ENCODE data around the gene ZNF296.

ZNF296 gene

DNA sequence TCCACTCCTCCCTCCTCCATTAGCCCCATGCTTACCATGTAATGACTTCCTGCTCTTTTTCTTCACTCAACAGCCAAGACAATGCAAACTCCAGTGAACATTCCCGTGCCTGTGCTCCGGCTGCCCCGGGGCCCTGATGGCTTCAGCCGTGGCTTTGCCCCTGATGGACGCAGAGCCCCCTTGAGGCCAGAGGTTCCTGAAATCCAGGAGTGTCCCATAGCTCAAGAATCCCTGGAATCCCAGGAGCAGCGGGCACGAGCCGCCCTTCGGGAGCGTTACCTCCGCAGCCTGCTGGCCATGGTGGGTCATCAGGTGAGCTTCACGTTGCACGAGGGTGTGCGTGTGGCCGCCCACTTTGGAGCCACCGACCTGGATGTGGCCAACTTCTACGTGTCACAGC is 13.8 kb upstream of the ZNF296 start:
- Histone ChIP-seq H3K36me3 (ENCODE audit: control insufficient read depth in 4 of 4, insufficient read depth in 4 of 4, low read length in 3 of 4) (peaks cover 4 to 33% (median 13%) of the 10 kb centered on the region in 4 experiments), H3K4me3 (ENCODE audit: control insufficient read depth in 1 of 7, extremely low read depth in 1 of 7, insufficient read depth in 4 of 7, low read depth in 2 of 7, low read length in 6 of 7) (no peak overlapping the region), H3K27ac (ENCODE audit: insufficient read depth in 1 of 2, low read depth in 1 of 2, low read length in 2 of 2, poor library complexity in 1 of 2, severe bottlenecking in 2 of 2) (no peak overlapping the region), H3K27me3 (replicated peaks in 2 of 5; ENCODE audit: control insufficient read depth in 4 of 5, insufficient read depth in 5 of 5, low read length in 4 of 5) (no peaks in the 10 kb centered on the region), H3K4me1 (ENCODE audit: control extremely low read depth in 1 of 4, control insufficient read depth in 4 of 4, insufficient read depth in 4 of 4, low read length in 3 of 4) (peaks cover 6 to 50% (median 38%) of the 10 kb centered on the region in 4 experiments), H3K9me3 (ENCODE audit: control extremely low read depth in 1 of 5, control insufficient read depth in 4 of 5, insufficient read depth in 2 of 5, low read depth in 1 of 5, low read length in 4 of 5) (no peaks in the 10 kb centered on the region)
- POLR2A ChIA-PET: interaction anchor here (0.6 to 1.2 kb wide), 2 partner anchors 11 to 16 kb away, joined by 3 read pairs; partner anchors contain the start of gene GEMIN7
- CTCF ChIA-PET: interaction anchor here (0.6 to 5.3 kb wide), 6 partner anchors 13 to 48 kb away, joined by 3 to 25 read pairs (median 4); no protein-coding TSS in a partner anchor
- DNase-seq: no peak
- WGBS (ENCODE audit: insufficient coverage): 100% methylated on average over 16 of the region's 17 CpGs

GRCh38 chr19:45087531-45087930 is 11.3 kb upstream of the ZNF296 start:
- CTCF ChIA-PET: interaction anchor here (0.6 to 2.1 kb wide), 7 partner anchors 13 to 91 kb away, joined by 3 to 9 read pairs (median 3); partner anchors contain the start of genes BLOC1S3 and TRAPPC6A
- peak; percentile 80 to 96 (median 93) for DNase-seq
- POLR2A ChIA-PET: interaction anchor here (1.0 kb wide), 1 partner anchor 9 kb away, joined by 5 read pairs; the partner anchor contains the start of gene GEMIN7

GRCh38 chr19:45086480-45086879 is 10.2 kb upstream of the ZNF296 start:
- H3K4me1 ChIP-seq (ENCODE audit: control extremely low read depth in 1 of 4, control insufficient read depth in 4 of 4, insufficient read depth in 4 of 4, low read length in 3 of 4): peaks cover 3 to 26% (median 19%) of the 10 kb centered on the region in 4 experiments
- CTCF ChIA-PET: interaction anchor here (1.0 to 2.1 kb wide), 6 partner anchors 12 to 95 kb away, joined by 3 to 9 read pairs (median 3); no protein-coding TSS in a partner anchor
- WGBS (ENCODE audit: insufficient coverage): 94% methylated on average over 2 of the region's 4 CpGs
- H3K4me3 ChIP-seq (ENCODE audit: control insufficient read depth in 1 of 7, extremely low read depth in 1 of 7, insufficient read depth in 4 of 7, low read depth in 2 of 7, low read length in 6 of 7): no peak overlapping the region
- H3K27me3 ChIP-seq (replicated peaks in 2 of 5; ENCODE audit: control insufficient read depth in 4 of 5, insufficient read depth in 5 of 5, low read length in 4 of 5): no peaks in the 10 kb centered on the region
- no peak for DNase-seq
- POLR2A ChIA-PET: no interaction called here
- no peak overlapping the region for H3K27ac ChIP-seq (ENCODE audit: insufficient read depth in 1 of 2, low read depth in 1 of 2, low read length in 2 of 2, poor library complexity in 1 of 2, severe bottlenecking in 2 of 2)
- H3K36me3 ChIP-seq (ENCODE audit: control insufficient read depth in 4 of 4, insufficient read depth in 4 of 4, low read length in 3 of 4): peaks cover 8 to 44% (median 20%) of the 10 kb centered on the region in 4 experiments
- H3K9me3 ChIP-seq (ENCODE audit: control extremely low read depth in 1 of 5, control insufficient read depth in 4 of 5, insufficient read depth in 2 of 5, low read depth in 1 of 5, low read length in 4 of 5): no peaks in the 10 kb centered on the region

More at GRCh38 chr19:45087531-45087930, 11.3 kb upstream of the ZNF296 start:
- peak overlapping the region in 3 of 7 experiments; percentile 2 to 28 (median 5) for H3K4me3 ChIP-seq (ENCODE audit: control insufficient read depth in 1 of 7, extremely low read depth in 1 of 7, insufficient read depth in 4 of 7, low read depth in 2 of 7, low read length in 6 of 7)
- 3% methylated on average over 8 of the region's 11 CpGs for WGBS (ENCODE audit: insufficient coverage)
- peak overlapping the region in 1 of 2 experiments; percentile 25 for H3K27ac ChIP-seq (ENCODE audit: insufficient read depth in 1 of 2, low read depth in 1 of 2, low read length in 2 of 2, poor library complexity in 1 of 2, severe bottlenecking in 2 of 2)
- peaks cover 3 to 33% (median 24%) of the 10 kb centered on the region in 4 experiments for H3K4me1 ChIP-seq (ENCODE audit: control extremely low read depth in 1 of 4, control insufficient read depth in 4 of 4, insufficient read depth in 4 of 4, low read length in 3 of 4)
- H3K9me3 ChIP-seq (ENCODE audit: control extremely low read depth in 1 of 5, control insufficient read depth in 4 of 5, insufficient read depth in 2 of 5, low read depth in 1 of 5, low read length in 4 of 5): no peaks in the 10 kb centered on the region
- peaks cover 4 to 35% (median 14%) of the 10 kb centered on the region in 4 experiments for H3K36me3 ChIP-seq (ENCODE audit: control insufficient read depth in 4 of 4, insufficient read depth in 4 of 4, low read length in 3 of 4)
- H3K27me3 ChIP-seq (replicated peaks in 2 of 5; ENCODE audit: control insufficient read depth in 4 of 5, insufficient read depth in 5 of 5, low read length in 4 of 5): no peaks in the 10 kb centered on the region

GRCh38 chr19:45082170-45082569 is 5.9 kb upstream of the ZNF296 start:
- no peaks in the 10 kb centered on the region for H3K27me3 ChIP-seq (replicated peaks in 2 of 5; ENCODE audit: control insufficient read depth in 4 of 5, insufficient read depth in 5 of 5, low read length in 4 of 5)
- CTCF ChIA-PET: no interaction called here
- H3K4me1 ChIP-seq (ENCODE audit: control extremely low read depth in 1 of 4, control insufficient read depth in 4 of 4, insufficient read depth in 4 of 4, low read length in 3 of 4): peaks cover 7 to 33% (median 21%) of the 10 kb centered on the region in 4 experiments
- POLR2A ChIA-PET: no interaction called here
- no peak overlapping the region for H3K27ac ChIP-seq (ENCODE audit: insufficient read depth in 1 of 2, low read depth in 1 of 2, low read length in 2 of 2, poor library complexity in 1 of 2, severe bottlenecking in 2 of 2)
- WGBS (ENCODE audit: insufficient coverage): 100% methylated on average over 2 of the region's 5 CpGs
- H3K36me3 ChIP-seq (ENCODE audit: control insufficient read depth in 4 of 4, insufficient read depth in 4 of 4, low read length in 3 of 4): peaks cover 8 to 21% (median 11%) of the 10 kb centered on the region in 4 experiments
- H3K4me3 ChIP-seq (ENCODE audit: control insufficient read depth in 1 of 7, extremely low read depth in 1 of 7, insufficient read depth in 4 of 7, low read depth in 2 of 7, low read length in 6 of 7): no peak overlapping the region
- DNase-seq: no peak
- H3K9me3 ChIP-seq (ENCODE audit: control extremely low read depth in 1 of 5, control insufficient read depth in 4 of 5, insufficient read depth in 2 of 5, low read depth in 1 of 5, low read length in 4 of 5): no peaks in the 10 kb centered on the region

- H3K4me3 ChIP-seq (ENCODE audit: control insufficient read depth in 1 of 7, extremely low read depth in 1 of 7, insufficient read depth in 4 of 7, low read depth in 2 of 7, low read length in 6 of 7): peak overlapping the region; percentile 94 to 99 (median 96)
- peak overlapping the region; percentile 84 to 90 for H3K27ac ChIP-seq (ENCODE audit: insufficient read depth in 1 of 2, low read depth in 1 of 2, low read length in 2 of 2, poor library complexity in 1 of 2, severe bottlenecking in 2 of 2)
- peaks cover 4 to 10% (median 7%) of the 10 kb centered on the region in 4 experiments for H3K36me3 ChIP-seq (ENCODE audit: control insufficient read depth in 4 of 4, insufficient read depth in 4 of 4, low read length in 3 of 4)
- no peaks in the 10 kb centered on the region for H3K9me3 ChIP-seq (ENCODE audit: control extremely low read depth in 1 of 5, control insufficient read depth in 4 of 5, insufficient read depth in 2 of 5, low read depth in 1 of 5, low read length in 4 of 5)
- WGBS (ENCODE audit: insufficient coverage): 23% methylated on average over 5 of the region's 6 CpGs
- ChIA-PET POLR2A (interaction anchor here (0.7 to 2.0 kb wide), 2 partner anchors 13 to 124 kb away, joined by 4 to 6 read pairs; partner anchors contain the start of gene PPP1R37), CTCF (interaction anchor here (0.7 to 1.5 kb wide), 2 partner anchors 61 to 107 kb away, joined by 3 read pairs; no protein-coding TSS in a partner anchor)
- peaks cover 9 to 43% (median 39%) of the 10 kb centered on the region in 4 experiments for H3K4me1 ChIP-seq (ENCODE audit: control extremely low read depth in 1 of 4, control insufficient read depth in 4 of 4, insufficient read depth in 4 of 4, low read length in 3 of 4)
- H3K27me3 ChIP-seq (replicated peaks in 2 of 5; ENCODE audit: control insufficient read depth in 4 of 5, insufficient read depth in 5 of 5, low read length in 4 of 5): no peaks in the 10 kb centered on the region
- no peak for DNase-seq
Measured at GRCh38 chr19:45079911-45080370, 3.7 kb upstream of the ZNF296 start.

GRCh38 chr19:45079063-45079910 is 3.0 kb upstream of the ZNF296 start, which contains the start of gene GEMIN7:
Gene GEMIN7 (plus strand): TSS chr19:45079260. CDS start chr19:45090115, 10,855 bp downstream.
- peaks cover 9 to 49% (median 44%) of the 10 kb centered on the region in 4 experiments for H3K4me1 ChIP-seq (ENCODE audit: control extremely low read depth in 1 of 4, control insufficient read depth in 4 of 4, insufficient read depth in 4 of 4, low read length in 3 of 4)
- H3K4me3 ChIP-seq (ENCODE audit: control insufficient read depth in 1 of 7, extremely low read depth in 1 of 7, insufficient read depth in 4 of 7, low read depth in 2 of 7, low read length in 6 of 7): peak within 1 kb of the TSS; percentile 94 to 99 (median 96)
- H3K36me3 ChIP-seq (ENCODE audit: control insufficient read depth in 4 of 4, insufficient read depth in 4 of 4, low read length in 3 of 4): peaks cover 4 to 10% (median 7%) of the 10 kb centered on the region in 4 experiments
- no peaks in the 10 kb centered on the region for H3K27me3 ChIP-seq (replicated peaks in 2 of 5; ENCODE audit: control insufficient read depth in 4 of 5, insufficient read depth in 5 of 5, low read length in 4 of 5)
- CTCF ChIA-PET: interaction anchor here (0.7 to 1.5 kb wide), 3 partner anchors 47 to 108 kb away, joined by 3 to 4 read pairs (median 3); no protein-coding TSS in a partner anchor
- DNase-seq: peak; percentile 84 to 93 (median 88)
- peak within 1 kb of the TSS; percentile 84 to 90 for H3K27ac ChIP-seq (ENCODE audit: insufficient read depth in 1 of 2, low read depth in 1 of 2, low read length in 2 of 2, poor library complexity in 1 of 2, severe bottlenecking in 2 of 2)
- POLR2A ChIA-PET: interaction anchor here (0.9 to 2.0 kb wide), 3 partner anchors 8 to 13 kb away, joined by 3 to 6 read pairs (median 5); partner anchors contain the start of gene PPP1R37
- 0% methylated on average over 53 of the region's 61 CpGs for WGBS (ENCODE audit: insufficient coverage)
- H3K9me3 ChIP-seq (ENCODE audit: control extremely low read depth in 1 of 5, control insufficient read depth in 4 of 5, insufficient read depth in 2 of 5, low read depth in 1 of 5, low read length in 4 of 5): no peaks in the 10 kb centered on the region

Data from common myeloid progenitor, CD34-positive (primary cell).